ENCODE measurements around the gene HORMAD1.
"Not testable (repeated sequence)": the region's sequence is repeated elsewhere in the genome, so short reads cannot be mapped to it uniquely, and the experiment has no call there.

HORMAD1 gene

DNA sequence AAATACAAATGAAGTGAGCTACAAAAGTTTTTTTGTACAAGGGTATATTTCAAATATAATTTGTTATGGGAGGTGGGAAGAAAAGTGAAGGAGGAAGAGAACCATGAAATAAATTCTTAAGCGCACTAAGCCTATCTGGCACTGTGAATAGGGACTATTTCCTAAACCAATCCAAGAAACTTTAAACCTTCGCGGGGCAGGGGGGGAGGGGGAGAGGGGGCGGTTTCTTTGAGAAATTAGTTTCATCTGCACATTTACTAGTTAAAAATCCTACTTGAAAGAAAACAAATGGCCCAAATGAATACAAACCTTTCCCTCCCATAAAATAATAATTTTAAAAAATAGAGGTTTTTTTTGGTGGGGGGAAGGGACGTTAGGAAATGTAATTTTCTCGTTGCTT lies 24.1 kb downstream of the HORMAD1 start:
- no peak for DNase-seq

- no peak for DNase-seq
Measured at GRCh38 chr1:150696162-150696561, 24.5 kb downstream of the HORMAD1 start.

DNA sequence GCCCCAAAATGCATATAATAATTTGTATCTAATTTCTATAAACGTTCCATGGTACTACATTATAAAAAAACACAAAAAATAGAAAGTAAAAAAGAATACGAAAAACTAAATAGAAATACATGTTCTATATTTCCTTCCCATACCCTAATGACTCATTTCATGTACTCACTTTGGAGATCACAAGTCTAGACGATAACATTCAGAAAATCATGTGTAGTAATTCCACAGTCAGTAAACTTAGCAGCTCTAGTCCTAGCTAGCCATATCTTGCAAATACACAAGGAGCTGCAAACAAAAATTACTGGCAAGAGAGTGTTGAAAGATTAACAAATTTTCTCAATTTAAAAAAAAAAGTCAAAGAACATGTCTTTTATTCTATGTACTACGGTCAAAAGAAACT lies 25.1 kb downstream of the HORMAD1 start:
- DNase-seq: no peak

DNA sequence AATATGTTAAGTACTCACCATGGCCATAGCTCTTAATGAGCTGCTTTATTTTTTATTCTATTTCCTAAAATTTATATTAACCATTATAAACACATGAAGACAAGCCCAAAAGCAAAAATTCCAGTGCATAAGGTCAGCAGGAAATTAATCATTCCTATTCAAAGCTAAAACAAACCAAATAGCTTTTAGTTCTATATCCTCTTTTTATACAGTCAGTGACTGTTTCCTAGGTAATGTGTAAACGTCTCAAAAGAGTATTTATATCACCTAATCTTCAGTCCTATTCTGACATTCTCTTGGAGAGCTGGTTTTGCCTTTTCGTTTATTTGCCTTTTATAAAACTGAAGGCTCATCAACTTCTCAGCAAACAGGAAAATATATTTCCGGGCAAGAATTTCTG lies 28.0 kb downstream of the HORMAD1 start:
- DNase-seq: no peak

- no peak for DNase-seq
Measured at GRCh38 chr1:150688763-150689162, 31.9 kb downstream of the HORMAD1 start.

DNA sequence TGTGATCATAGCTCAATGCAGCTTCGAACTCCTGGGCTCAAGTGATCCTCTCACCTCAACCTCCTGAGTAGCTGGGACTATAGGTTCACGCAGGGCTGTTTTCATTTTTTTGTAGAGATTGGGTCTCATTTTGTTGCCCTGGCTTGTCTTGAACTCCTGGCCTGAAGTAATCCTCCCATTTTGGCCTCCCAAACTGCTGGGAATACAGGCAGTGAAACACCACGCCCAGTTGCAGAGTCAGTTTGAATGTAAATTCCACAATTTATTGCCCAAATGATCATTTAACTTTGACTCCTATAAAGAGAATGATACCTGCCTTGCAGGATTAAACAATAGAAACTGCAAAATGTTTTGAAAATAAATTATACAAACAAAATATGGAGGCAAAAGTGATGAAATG lies 34.4 kb downstream of the HORMAD1 start:
- DNase-seq: no peak

GRCh38 chr1:150683914-150684313 lies 36.8 kb downstream of the HORMAD1 start:
- no peak for DNase-seq

DNA sequence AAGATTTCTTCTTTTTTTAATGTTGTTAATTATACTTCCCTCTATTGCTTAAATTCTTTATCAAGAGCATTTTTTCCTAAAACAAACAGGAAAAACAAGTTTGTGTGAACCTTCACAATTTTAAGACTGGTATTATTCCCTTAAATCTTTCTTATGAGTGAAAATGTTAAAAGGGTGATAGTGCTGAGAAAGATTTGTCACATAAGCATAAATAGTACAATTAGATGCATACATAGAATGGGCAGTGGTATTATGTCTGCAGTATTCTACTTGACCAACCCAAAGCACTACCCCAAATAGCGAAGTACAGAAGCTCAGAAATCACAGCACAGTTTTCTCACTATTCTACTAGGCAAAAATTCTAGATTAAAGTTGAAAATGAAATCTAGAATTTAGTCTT lies 41.7 kb downstream of the HORMAD1 start:
- DNase-seq: no peak

- no peak for DNase-seq
Measured at GRCh38 chr1:150674881-150675280, 45.8 kb downstream of the HORMAD1 start.

- no peak for DNase-seq
Measured at GRCh38 chr1:150663321-150663720, 57.4 kb downstream of the HORMAD1 start.

- no peak for DNase-seq
Measured at GRCh38 chr1:150662811-150663210, 57.9 kb downstream of the HORMAD1 start.

DNA sequence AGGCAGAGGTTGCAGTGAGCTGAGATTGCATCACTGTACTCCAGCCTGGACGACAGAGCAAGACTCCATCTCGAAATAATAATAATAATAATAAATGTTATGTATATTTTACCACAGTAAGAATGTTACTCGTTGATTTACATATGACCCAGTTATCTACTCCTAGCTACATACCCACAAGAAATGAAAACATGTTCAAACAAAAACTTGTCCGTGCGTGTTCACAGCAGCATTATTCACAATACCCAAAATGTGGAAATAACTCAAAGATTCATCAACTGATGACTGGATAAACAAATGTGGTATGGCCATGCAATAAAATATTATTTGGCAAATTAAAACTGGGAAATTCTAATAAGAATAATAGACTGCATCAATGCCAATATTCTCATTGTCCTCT lies 59.5 kb downstream of the HORMAD1 start:
- DNase-seq: no peak

GRCh38 chr1:150660584-150660983 lies 60.1 kb downstream of the HORMAD1 start:
- no peak for DNase-seq

DNA sequence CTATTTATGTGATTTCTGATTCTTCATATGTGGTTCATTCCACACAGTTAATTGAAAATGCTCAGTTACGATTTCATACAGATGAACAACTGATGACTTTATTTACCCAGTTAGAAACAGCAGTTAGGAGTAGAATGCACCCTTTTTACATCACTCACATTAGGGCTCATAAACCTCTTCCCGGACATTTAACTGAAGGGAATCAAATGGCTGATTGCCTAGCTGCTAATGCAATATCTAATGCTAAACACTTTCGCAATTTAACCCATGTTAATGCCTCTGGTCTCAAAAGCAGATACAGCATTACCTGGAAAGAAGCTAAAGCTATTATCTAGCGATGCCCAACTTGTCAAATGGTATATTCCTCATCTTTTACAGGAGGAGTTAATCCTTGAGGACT lies 63.6 kb downstream of the HORMAD1 start:
- not testable (repeated sequence) for DNase-seq

GRCh38 chr1:150654635-150655034 lies 66.1 kb downstream of the HORMAD1 start:
- not testable (repeated sequence) for DNase-seq

DNA sequence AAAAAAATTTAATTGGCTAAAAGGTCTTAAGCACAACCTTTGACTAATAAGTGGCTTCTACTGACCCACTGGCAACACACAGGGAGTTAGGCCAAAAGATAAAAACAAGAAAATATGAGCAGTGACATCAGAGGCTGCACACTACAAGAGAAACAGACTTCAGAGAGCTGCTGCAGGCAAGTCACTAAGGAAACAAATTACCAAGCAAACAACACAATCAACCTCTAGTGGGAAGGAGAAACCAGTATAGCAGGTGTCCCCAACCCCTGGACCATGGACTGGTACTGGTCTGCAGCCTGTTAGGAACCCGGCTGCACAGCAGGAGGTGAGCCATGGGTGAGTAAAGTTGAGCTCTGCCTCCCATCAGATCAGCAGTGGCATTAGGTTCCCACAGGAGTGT lies 70.5 kb downstream of the HORMAD1 start:
- no peak for DNase-seq

DNA sequence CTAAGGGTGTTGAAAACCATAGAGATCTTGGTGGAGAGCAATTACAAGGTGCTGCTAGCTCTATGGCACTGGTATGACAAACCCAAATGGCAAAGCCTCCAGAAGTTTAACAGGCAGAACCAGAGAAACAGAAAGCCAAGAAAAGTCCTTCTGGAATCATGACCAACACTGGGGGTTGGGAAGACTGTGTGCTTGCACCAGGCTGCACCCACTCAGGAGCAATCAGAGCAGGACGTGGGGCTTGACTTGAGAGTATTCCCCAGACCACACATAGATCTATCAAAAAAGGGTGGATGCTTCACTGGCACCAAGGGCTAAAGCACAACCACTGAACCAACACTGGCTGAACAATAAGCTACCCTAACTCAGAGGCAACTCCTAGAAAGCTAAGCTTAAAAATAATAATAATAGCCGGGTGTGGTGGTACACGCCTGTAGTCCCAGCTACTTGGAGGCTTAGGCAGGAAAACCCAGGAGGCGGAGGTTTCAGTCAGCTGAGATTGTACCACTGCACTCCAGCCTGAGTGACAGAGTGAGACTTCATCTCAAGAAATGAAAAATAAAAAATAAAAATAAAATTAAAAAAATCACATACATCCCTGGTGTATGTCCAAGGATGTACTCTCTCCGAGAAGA lies 71.1 kb downstream of the HORMAD1 start:
- DNase-seq: no peak

All from activated CD8-positive, alpha-beta memory T cell treated with anti-CD3 and anti-CD28 coated beads, Interleukin-2, amount 50 U/mL, for 4 hours (primary cell).